Omental fat pad (tissue), 4 donors: ENCODE measurements around the gene GRID2IP. TPM values are rescaled to one million over a fixed set of nuclear protein-coding genes. Genes with fewer than 3 reads are reported as not detected.

Experiments used
- ATAC-seq: fragments of 150-250 bp; one replicate; pipeline ENCODE4 v1.9.1; 2016; ENCODE audit warnings: mild to moderate bottlenecking, moderate library complexity; ENCODE audit not compliant: low FRiP score
- DNase-seq: peaks from one replicate; pipeline ENCODE4 v3.0.0-alpha.2; 2019; ENCODE audit warnings: low spot score
- CTCF ChIP-seq, 3 donors: fragments of 450-650 bp; IDR thresholded peaks; one replicate each; pipeline ENCODE4 v1.5.1; 2016 to 2017; ENCODE audit warnings: antibody characterized with exemption in 3 of 3, mild to moderate bottlenecking in 3 of 3, moderate library complexity in 2 of 3
- total RNA-seq, 4 donors: library from RNA; depleted of rRNA; stranded (reverse); fragments of >200 nt; gene quantifications; one replicate each; pipeline ENCODE4 v1.1.0, GENCODE V29; 2016

GRID2IP gene
- total RNA-seq, 4 donors from 2014 or later, result not detected

GRCh38 chr7:6496842-6497636 is 54.2 kb downstream of the GRID2IP start:
- ATAC-seq (no peak), DNase-seq (no peak)
- TF ChIP-seq CTCF (IDR thresholded peaks at IDR 0.05), result no peak

GRCh38 chr7:6495597-6496262 is 55.5 kb downstream of the GRID2IP start:
- TF ChIP-seq CTCF (IDR thresholded peaks at IDR 0.05), result no peak
- ATAC-seq (no peak), DNase-seq (no peak)

GRCh38 chr7:6494365-6494764 is 56.9 kb downstream of the GRID2IP start:
- DNase-seq (no peak), ATAC-seq (no peak)
- no peak for TF ChIP-seq CTCF (IDR thresholded peaks at IDR 0.05)

GRCh38 chr7:6491194-6491593 is 60.1 kb downstream of the GRID2IP start:
- DNase-seq, result no peak
- no peak for ATAC-seq
- TF ChIP-seq CTCF (IDR thresholded peaks at IDR 0.05), result no peak

GRCh38 chr7:6489612-6490011 is 61.6 kb downstream of the GRID2IP start:
- ATAC-seq (no peak), DNase-seq (no peak)
- no peak for TF ChIP-seq CTCF (IDR thresholded peaks at IDR 0.05)

- DNase-seq, result no peak
- ATAC-seq, result no peak
- no peak for TF ChIP-seq CTCF (IDR thresholded peaks at IDR 0.05)
These were observed 64.1 kb downstream of the GRID2IP start for GRCh38 chr7:6487184-6487545.
